SJCRH30 (cell line): ENCODE results near the gene COL4A6. TPM values are rescaled to one million over a fixed set of nuclear protein-coding genes. Genes with fewer than 3 reads are reported as not detected.
"Not testable (repeated sequence)": the region's sequence is repeated elsewhere in the genome, so short reads cannot be mapped to it uniquely, and the experiment has no call there.

Source experiments
- DNase-seq, 2 experiments: peaks; one replicate each; pipeline ENCODE4 v3.0.0-alpha.2; 2015 to 2020
- H3K27ac ChIP-seq: fragments of 250-450 bp; sonication (Bioruptor Pico); 2 replicates; pipeline ENCODE4 v1.5.1; 2020; ENCODE audit warnings: mild to moderate bottlenecking, moderate library complexity
- H3K27me3 ChIP-seq: fragments of 250-450 bp; sonication (Bioruptor Pico); 2 replicates; pipeline ENCODE4 v1.5.1; 2020; ENCODE audit warnings: mild to moderate bottlenecking, moderate library complexity
- H3K36me3 ChIP-seq: fragments of 250-450 bp; sonication (Bioruptor Pico); 2 replicates; pipeline ENCODE4 v1.5.1; 2020; ENCODE audit warnings: mild to moderate bottlenecking, moderate library complexity
- H3K4me1 ChIP-seq: fragments of 250-450 bp; sonication (Bioruptor Pico); 2 replicates; pipeline ENCODE4 v1.5.1; 2020; ENCODE audit warnings: mild to moderate bottlenecking, moderate library complexity
- H3K4me3 ChIP-seq: fragments of 250-450 bp; sonication (Bioruptor Pico); 2 replicates; pipeline ENCODE4 v1.5.1; 2020; ENCODE audit warnings: mild to moderate bottlenecking, moderate library complexity
- H3K9me3 ChIP-seq: fragments of 250-450 bp; sonication (Bioruptor Pico); replicated peaks from 2 replicates; pipeline ENCODE4 v1.5.1; 2020; ENCODE audit warnings: mild to moderate bottlenecking, moderate library complexity
- total RNA-seq: library from RNA; depleted of rRNA; stranded (reverse); fragments of >200 nt; shearing (Covaris generic); gene quantifications from 2 replicates; pipeline ENCODE4 v1.2.3, GENCODE V29; 2014

Gene COL4A6
- total RNA-seq, 1 experiment from 2014 or later: 0.18 TPM

- H3K27ac ChIP-seq: no peak overlapping the region
- no peaks in the 10 kb centered on the region for H3K27me3 ChIP-seq
- DNase-seq: no peak
- no peaks in the 10 kb centered on the region for H3K9me3 ChIP-seq
- no peaks in the 10 kb centered on the region for H3K4me1 ChIP-seq
- H3K4me3 ChIP-seq: no peak overlapping the region
- H3K36me3 ChIP-seq: no peaks in the 10 kb centered on the region
These were observed 3.0 kb downstream of the COL4A6 start for GRCh38 chrX:108435261-108435660.

DNA sequence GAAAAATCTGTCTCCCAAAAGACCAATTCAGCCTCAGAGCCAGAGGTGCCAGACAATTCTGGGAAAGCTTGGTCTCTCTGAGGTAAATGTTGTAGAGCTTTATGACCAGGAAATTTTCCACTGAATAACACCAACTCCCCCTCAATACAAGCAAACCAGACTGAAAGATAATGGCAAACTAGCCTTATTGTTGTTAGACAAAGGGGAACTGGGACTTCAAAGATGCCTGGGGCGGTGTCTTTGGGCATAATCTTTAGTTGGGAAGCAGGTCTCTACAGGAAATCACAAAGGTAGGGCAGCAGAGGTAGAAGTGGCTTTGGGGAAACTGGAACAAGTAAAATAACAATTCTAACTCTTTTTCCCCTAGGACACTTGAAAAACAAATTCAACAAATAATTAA is 12.0 kb downstream of the COL4A6 start:
- no peaks in the 10 kb centered on the region for H3K27me3 ChIP-seq
- no peaks in the 10 kb centered on the region for H3K9me3 ChIP-seq
- H3K27ac ChIP-seq: no peak overlapping the region
- H3K36me3 ChIP-seq: no peaks in the 10 kb centered on the region
- DNase-seq: no peak
- no peak overlapping the region for H3K4me3 ChIP-seq
- H3K4me1 ChIP-seq: no peaks in the 10 kb centered on the region

- Histone ChIP-seq H3K27ac (no peak overlapping the region), H3K4me3 (no peak overlapping the region), H3K9me3 (no peaks in the 10 kb centered on the region), H3K36me3 (no peaks in the 10 kb centered on the region), H3K4me1 (no peaks in the 10 kb centered on the region), H3K27me3 (no peaks in the 10 kb centered on the region)
- DNase-seq: no peak
These were observed 17.7 kb downstream of the COL4A6 start for GRCh38 chrX:108420481-108420880.

DNA sequence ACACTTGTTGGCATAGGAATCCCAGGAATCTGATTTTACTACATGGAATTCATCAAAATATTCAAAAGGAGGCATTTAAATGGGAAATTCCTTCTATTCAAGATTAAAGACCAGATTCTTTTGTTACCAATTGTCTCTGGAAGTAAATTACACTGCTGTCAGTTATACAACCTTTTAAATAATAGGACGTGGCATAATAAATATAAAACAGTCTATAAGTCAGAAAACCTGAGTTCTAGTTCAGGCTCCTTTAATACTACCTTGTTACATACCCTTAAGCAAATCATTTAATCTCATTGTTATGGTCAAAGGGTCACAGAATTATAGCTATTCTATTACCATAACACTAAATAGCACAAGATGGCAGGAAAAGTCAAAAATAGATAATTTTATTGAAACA is 18.8 kb downstream of the COL4A6 start:
- Histone ChIP-seq H3K4me3 (no peak overlapping the region), H3K4me1 (no peaks in the 10 kb centered on the region), H3K36me3 (no peaks in the 10 kb centered on the region), H3K9me3 (no peaks in the 10 kb centered on the region), H3K27me3 (no peaks in the 10 kb centered on the region), H3K27ac (no peak overlapping the region)
- DNase-seq: no peak

GRCh38 chrX:108417257-108417656 is 21.0 kb downstream of the COL4A6 start:
- Histone ChIP-seq H3K4me1 (no peaks in the 10 kb centered on the region), H3K9me3 (no peaks in the 10 kb centered on the region), H3K4me3 (no peak overlapping the region), H3K36me3 (no peaks in the 10 kb centered on the region), H3K27me3 (no peaks in the 10 kb centered on the region), H3K27ac (no peak overlapping the region)
- no peak for DNase-seq

DNA sequence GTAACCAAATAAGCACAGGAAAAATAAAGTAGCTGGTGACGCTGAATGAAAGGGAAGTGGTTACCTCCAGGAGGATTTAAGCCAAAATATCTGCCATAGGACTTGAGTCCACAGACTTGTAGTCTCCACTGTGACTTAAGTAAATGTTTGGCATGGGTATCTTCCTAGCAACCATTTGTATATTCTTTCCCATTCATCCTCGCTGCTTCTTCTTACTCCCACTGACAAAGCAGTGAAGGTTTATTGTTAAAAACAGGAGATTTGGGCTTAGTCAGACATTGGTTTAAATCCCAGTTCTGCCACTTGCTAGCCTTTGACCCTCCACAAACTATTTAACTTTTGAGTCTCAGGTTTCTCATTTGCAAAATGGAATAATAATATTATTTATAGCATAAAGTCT is 22.3 kb downstream of the COL4A6 start:
- no peak overlapping the region for H3K27ac ChIP-seq
- H3K4me3 ChIP-seq: no peak overlapping the region
- no peak for DNase-seq
- H3K9me3 ChIP-seq: no peaks in the 10 kb centered on the region
- no peaks in the 10 kb centered on the region for H3K27me3 ChIP-seq
- no peaks in the 10 kb centered on the region for H3K4me1 ChIP-seq
- H3K36me3 ChIP-seq: no peaks in the 10 kb centered on the region

DNA sequence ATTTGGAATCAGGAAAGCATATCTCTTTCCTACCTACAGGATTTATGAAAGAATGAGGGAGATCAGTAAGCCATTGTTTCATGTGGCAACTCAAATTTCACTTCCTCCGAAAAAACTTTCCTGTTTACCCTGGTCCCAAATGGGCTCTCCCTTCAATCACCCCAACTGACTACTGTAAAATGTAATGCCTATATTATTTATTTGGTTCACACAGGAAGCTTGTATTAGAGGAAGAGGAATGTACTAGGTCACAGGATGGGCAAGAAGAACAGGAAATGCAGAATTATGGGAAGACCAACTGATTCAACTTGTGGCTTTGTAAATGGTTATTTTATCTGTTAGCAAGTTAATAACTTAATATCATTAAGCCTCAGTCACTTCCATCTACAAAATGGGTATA is 23.1 kb downstream of the COL4A6 start:
- DNase-seq: no peak
- Histone ChIP-seq H3K27me3 (no peaks in the 10 kb centered on the region), H3K4me1 (no peaks in the 10 kb centered on the region), H3K4me3 (no peak overlapping the region), H3K27ac (no peak overlapping the region), H3K36me3 (no peaks in the 10 kb centered on the region), H3K9me3 (no peaks in the 10 kb centered on the region)

GRCh38 chrX:108412783-108413182 is 25.4 kb downstream of the COL4A6 start:
- no peaks in the 10 kb centered on the region for H3K27me3 ChIP-seq
- no peak overlapping the region for H3K27ac ChIP-seq
- H3K36me3 ChIP-seq: no peaks in the 10 kb centered on the region
- H3K4me1 ChIP-seq: no peaks in the 10 kb centered on the region
- H3K4me3 ChIP-seq: no peak overlapping the region
- DNase-seq: no peak
- H3K9me3 ChIP-seq: no peaks in the 10 kb centered on the region

DNA sequence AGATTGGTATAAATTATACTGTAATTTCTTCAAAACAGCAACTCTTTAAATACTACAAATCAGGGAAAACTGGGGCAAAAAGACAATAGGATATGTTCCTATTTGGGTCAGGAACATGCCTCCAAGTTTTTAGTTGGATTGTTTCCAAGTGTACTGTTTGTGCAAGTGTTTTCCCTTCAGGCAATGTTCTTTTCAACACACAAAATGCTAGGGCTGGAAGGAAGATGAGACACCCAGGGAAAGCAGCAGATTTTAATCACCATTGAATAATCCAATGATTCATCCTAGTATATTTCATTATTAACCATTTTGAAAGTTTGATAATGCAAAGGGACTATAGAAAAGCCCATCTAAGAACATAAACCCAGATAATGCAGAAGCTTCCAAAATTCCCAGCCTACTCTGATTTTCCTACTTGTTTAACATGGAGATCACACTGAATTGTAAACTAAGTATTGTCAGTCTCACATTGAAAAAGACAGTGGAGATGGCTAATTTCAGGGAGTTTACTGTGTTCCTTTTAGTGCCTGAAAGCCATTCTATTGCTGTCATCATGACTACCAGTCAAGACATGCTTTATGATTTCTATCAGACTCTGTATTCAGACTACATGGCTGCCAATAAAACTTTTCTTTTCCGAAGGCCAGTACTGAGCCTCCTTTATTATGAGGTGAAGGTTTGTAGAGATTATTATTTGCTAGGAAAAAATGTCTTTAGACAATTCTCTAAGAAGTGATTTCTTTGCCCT is 38.6 kb downstream of the COL4A6 start:
- H3K9me3 ChIP-seq: no peaks in the 10 kb centered on the region
- DNase-seq: no peak
- no peaks in the 10 kb centered on the region for H3K4me1 ChIP-seq
- no peak overlapping the region for H3K4me3 ChIP-seq
- H3K27me3 ChIP-seq: no peaks in the 10 kb centered on the region
- no peaks in the 10 kb centered on the region for H3K36me3 ChIP-seq
- H3K27ac ChIP-seq: no peak overlapping the region

DNA sequence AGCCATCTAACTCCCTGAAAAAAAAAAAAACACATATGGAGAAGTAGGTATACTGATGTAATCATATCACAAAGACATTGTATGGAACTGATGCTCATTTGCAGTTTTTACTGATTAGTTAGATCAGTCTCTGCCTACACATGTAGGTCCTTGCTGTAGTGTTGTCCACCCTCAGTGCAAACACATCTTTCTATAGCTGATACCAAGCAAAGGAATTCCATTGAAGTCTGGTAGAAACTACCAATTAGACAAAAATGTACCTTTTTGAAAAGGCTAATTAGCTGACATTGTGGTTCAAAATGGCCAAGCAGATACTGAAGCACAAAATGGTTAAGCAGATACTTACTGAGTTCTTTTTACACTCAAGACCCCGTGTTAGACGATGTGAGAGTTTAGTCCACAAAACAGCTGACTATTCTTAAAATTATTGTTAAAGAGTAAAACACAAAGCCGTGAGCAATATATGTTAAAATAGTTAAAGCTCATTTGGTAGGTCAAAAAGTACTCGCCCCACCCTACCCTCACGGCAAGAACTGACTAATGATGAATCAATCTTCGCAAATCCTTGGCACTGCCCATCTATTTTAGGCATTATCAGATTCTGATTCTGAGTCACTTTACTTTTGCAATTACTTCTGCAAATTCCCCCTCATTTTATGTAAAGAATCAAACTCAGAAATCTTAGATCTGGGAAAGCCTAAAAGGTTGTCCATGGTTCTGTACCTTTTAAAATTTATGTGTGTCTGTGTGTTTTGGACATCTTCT is 40.4 kb downstream of the COL4A6 start:
- no peak overlapping the region for H3K4me3 ChIP-seq
- no peaks in the 10 kb centered on the region for H3K27me3 ChIP-seq
- H3K36me3 ChIP-seq: no peaks in the 10 kb centered on the region
- H3K4me1 ChIP-seq: no peaks in the 10 kb centered on the region
- no peak overlapping the region for H3K27ac ChIP-seq
- no peak for DNase-seq
- no peaks in the 10 kb centered on the region for H3K9me3 ChIP-seq

GRCh38 chrX:108396986-108397385 is 41.2 kb downstream of the COL4A6 start:
- Histone ChIP-seq H3K36me3 (no peaks in the 10 kb centered on the region), H3K4me1 (no peaks in the 10 kb centered on the region), H3K27me3 (no peaks in the 10 kb centered on the region), H3K4me3 (no peak overlapping the region), H3K9me3 (no peaks in the 10 kb centered on the region), H3K27ac (no peak overlapping the region)
- DNase-seq: no peak

DNA sequence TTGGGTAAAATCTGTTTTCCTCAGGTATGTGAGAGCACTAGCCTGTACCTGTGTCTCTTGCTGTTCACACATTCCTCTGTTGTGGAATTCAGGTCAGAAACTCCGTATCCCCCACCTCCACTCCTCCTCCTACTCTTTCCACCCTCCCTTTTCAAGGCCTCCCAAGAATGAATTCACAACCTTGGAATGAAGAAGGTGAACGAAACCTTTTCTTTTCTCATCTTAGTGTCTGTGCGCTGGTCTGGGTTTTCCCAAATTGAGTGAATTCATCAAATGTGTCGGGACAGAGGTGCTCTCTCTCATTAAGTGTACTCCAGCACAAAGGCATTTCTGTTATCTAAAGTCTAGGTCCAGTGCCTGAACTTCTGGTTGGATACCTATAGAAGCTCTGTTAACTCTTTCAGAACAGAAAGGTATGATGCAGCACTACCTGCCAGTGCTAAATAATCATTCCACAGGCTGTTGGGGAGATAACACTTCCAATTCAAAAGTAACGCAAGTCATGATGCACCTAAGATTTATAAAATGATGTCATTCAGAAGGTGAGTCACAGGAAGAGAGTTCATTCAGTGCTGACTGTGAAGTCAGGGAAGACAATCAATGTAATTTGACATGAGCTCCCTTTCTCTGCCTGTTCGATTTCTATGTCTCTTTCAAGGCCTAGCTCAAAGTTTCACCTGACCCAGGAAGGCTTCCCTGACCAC is 41.9 kb downstream of the COL4A6 start:
- H3K27ac ChIP-seq: no peak overlapping the region
- H3K27me3 ChIP-seq: no peaks in the 10 kb centered on the region
- DNase-seq: no peak
- H3K4me1 ChIP-seq: no peaks in the 10 kb centered on the region
- H3K36me3 ChIP-seq: no peaks in the 10 kb centered on the region
- no peak overlapping the region for H3K4me3 ChIP-seq
- H3K9me3 ChIP-seq: no peaks in the 10 kb centered on the region

DNA sequence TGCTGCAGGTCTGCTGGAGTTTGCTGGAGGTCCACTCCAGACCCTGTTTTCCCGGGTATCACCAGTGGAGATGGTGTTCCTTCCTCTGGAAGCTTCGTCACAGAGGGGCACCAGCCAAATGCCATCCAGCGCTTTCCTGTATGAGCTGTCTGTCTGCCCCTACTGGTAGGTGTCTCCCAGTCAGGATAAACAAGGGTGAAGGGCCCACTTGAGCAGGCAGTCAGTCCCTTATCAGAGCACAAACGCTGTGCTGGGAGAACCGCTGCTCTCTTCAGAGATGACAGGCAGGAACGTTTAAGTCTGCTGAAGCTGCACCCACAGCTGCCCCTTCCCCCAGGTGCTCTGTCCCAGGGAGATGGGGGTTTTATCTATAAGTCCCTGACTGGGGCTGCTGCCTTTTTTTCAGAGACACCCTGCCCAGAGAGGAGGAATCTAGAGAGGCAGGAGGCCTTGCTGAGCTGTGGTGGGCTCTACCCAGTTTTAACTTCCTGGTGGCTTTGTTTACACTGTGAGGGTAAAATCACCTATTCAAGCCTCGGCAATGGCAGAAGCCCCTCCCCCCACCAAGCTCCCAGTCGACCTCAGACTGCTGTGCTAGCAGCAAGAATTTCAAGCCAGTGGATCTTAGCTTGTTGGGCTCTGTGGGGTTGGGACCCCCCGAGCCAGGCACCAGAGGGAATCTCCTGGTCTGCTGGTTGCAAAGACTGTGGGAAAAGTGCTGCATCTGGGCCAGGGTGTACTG is 47.1 kb downstream of the COL4A6 start:
- not testable (repeated sequence) for H3K36me3 ChIP-seq

GRCh38 chrX:108384783-108385182 is 53.4 kb downstream of the COL4A6 start:
- DNase-seq: no peak
- Histone ChIP-seq H3K27me3 (no peaks in the 10 kb centered on the region), H3K4me3 (no peak overlapping the region), H3K27ac (no peak overlapping the region), H3K9me3 (no peaks in the 10 kb centered on the region), H3K36me3 (no peaks in the 10 kb centered on the region), H3K4me1 (no peaks in the 10 kb centered on the region)

More for the DNA sequence above, 47.1 kb downstream of the COL4A6 start:
- H3K9me3 ChIP-seq, H3K4me1 ChIP-seq, H3K27me3 ChIP-seq, DNase-seq, H3K27ac ChIP-seq, H3K4me3 ChIP-seq: not testable (repeated sequence)

- Histone ChIP-seq H3K36me3 (no peaks in the 10 kb centered on the region), H3K4me3 (no peak overlapping the region), H3K9me3 (no peaks in the 10 kb centered on the region), H3K27ac (no peak overlapping the region), H3K27me3 (no peaks in the 10 kb centered on the region), H3K4me1 (no peaks in the 10 kb centered on the region)
- no peak for DNase-seq
These were observed 58.0 kb downstream of the COL4A6 start for GRCh38 chrX:108380222-108380621.
